Bronchial epithelial cell (primary cell): Measurements from ENCODE around the gene FAM120B. TPM values are rescaled to one million over a fixed set of nuclear protein-coding genes. Genes with fewer than 3 reads are reported as not detected.
"Not testable (repeated sequence)": the region's sequence is repeated elsewhere in the genome, so short reads cannot be mapped to it uniquely, and the experiment has no call there.

Source experiments
- DNase-seq: peaks from one replicate; pipeline ENCODE4 v3.0.0-alpha.2; 2010; ENCODE audit warnings: low read depth
- FAIRE-seq: peaks from 2 replicates; lab custom pipeline; 2011; peaks lifted over from hg19 to GRCh38; lab: Jason Lieb, UNC
- H3K27me3 ChIP-seq: 2 replicates; pipeline ENCODE4 v1.5.1; 2011; ENCODE audit warnings: low read length; ENCODE audit not compliant: control insufficient read depth, insufficient read depth
- H3K36me3 ChIP-seq: 2 replicates; pipeline ENCODE4 v1.5.1; 2011; ENCODE audit warnings: low read length; ENCODE audit not compliant: control insufficient read depth, insufficient read depth
- H3K4me3 ChIP-seq: 2 replicates; pipeline ENCODE4 v1.5.1; 2011; ENCODE audit warnings: mild to moderate bottlenecking, low read depth, low read length, control low read depth
- total RNA-seq: library from RNA; depleted of rRNA; stranded (reverse); fragments of >200 nt; gene quantifications from 2 replicates; pipeline ENCODE4 v1.2.1, GENCODE V29; 2014
- TF ChIP-seq, protein P1 (sequence below): IDR thresholded peaks from 2 replicates; pipeline ENCODE4 v1.5.1; 2011; ENCODE audit warnings: mild to moderate bottlenecking, moderate library complexity, low read length, control low read depth, inconsistent platforms; ENCODE audit not compliant: insufficient read depth, severe bottlenecking

Gene FAM120B
- total RNA-seq, 1 donor from 2014 or later: 7.1 TPM

DNA sequence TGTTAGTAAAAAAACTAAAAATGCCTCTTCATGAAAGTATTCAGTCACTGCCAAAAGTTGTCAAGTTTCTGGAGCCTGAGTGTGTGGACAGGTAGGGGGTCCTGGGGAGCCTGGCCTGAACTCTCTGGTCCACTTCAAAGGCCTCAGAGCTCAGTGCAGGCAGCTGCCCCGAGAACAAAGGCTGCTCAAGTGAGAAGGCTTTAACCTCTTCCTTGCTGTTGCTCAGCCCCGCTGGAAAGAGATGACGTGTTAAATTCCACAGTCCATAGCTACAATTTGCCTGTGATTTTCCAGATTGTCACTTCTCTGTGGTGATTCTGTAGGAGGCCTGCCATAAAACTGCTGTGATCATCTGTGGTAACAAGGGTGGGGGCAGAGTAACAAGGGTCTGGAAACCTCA lies 96.9 kb downstream of the FAM120B start:
- FAIRE-seq: no peak
- no peak overlapping the region for H3K4me3 ChIP-seq
- TF ChIP-seq, protein P1, sequence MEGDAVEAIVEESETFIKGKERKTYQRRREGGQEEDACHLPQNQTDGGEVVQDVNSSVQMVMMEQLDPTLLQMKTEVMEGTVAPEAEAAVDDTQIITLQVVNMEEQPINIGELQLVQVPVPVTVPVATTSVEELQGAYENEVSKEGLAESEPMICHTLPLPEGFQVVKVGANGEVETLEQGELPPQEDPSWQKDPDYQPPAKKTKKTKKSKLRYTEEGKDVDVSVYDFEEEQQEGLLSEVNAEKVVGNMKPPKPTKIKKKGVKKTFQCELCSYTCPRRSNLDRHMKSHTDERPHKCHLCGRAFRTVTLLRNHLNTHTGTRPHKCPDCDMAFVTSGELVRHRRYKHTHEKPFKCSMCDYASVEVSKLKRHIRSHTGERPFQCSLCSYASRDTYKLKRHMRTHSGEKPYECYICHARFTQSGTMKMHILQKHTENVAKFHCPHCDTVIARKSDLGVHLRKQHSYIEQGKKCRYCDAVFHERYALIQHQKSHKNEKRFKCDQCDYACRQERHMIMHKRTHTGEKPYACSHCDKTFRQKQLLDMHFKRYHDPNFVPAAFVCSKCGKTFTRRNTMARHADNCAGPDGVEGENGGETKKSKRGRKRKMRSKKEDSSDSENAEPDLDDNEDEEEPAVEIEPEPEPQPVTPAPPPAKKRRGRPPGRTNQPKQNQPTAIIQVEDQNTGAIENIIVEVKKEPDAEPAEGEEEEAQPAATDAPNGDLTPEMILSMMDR: no peak
- H3K36me3 ChIP-seq: peaks cover 5% of the 10 kb centered on the region
- no peak for DNase-seq
- no peaks in the 10 kb centered on the region for H3K27me3 ChIP-seq

DNA sequence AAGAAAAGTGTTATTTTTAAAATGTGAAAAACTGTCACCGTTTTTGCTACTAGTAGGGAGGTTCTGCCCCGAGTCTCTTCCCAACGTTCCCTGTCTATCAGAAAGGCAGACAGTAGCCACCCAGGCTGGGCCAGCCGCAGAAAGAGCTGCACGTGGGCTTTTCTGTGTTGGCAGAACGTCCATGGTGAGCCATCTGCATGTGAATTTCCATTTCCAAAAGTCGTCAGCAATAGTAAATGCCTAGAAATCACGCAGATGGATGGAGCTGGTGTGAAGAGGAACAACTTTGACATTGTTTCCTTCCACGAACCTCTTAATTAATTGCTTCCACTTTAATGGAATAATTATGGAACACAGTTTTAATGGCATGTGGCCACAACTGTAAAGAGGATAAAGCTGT lies 97.5 kb downstream of the FAM120B start:
- FAIRE-seq: no peak
- TF ChIP-seq, protein P1: no peak
- Histone ChIP-seq H3K27me3 (no peaks in the 10 kb centered on the region), H3K36me3 (peaks cover 5% of the 10 kb centered on the region), H3K4me3 (no peak overlapping the region)
- DNase-seq: no peak

DNA sequence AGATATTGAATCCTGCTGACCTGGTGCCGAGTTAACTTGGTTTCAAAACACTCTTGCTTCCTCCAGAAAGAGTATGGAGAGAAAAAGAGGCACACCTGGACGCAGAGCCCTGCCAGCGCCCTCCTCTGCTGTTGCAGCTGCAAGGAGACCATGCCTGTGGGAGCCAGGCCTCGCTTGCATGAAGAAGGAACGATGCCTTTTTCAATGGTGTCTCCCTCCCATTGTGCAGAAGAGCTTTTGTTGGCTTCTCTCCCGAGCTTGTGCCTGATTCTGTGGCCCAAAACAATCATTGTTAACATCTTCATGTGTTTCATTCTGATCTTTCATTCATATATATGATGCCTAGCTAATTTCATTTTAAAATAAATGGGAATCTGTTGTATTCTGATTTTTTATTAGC lies 98.1 kb downstream of the FAM120B start:
- Histone ChIP-seq H3K27me3 (no peaks in the 10 kb centered on the region), H3K36me3 (peaks cover 5% of the 10 kb centered on the region), H3K4me3 (no peak overlapping the region)
- FAIRE-seq (no peak), DNase-seq (no peak)
- TF ChIP-seq, protein P1: no peak

DNA sequence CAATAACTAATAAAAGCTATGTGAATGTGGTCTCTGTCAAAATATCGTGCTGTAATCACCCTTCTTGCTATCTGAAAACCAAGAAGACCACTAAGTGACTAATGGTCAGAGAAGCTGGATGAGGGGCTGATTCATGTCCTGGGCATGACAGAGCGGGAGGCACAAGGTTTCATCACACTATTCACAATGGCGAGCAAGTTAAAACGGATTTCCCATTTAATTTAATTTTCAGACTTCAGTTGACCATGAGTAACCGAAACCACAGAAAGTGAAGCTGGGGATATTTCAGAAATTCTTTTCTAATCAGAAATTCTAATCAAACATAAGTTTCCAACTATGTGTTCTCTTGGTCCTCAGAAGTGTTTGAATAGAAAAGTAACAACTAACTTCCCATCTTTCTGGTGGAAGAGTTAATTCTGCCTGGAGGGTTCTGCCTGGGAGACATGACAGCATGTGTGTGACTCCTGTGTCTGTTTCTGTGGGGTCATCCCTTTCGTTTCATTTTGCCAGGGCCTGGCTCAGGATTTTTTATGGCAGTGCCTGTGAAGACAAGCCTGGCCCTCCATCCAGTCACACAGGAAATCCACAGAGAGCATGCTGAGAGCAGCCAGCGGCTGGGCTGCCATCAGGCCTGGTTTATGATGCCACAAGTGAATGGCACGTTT lies 98.9 kb downstream of the FAM120B start:
- DNase-seq (peak; percentile 98), FAIRE-seq (peak; percentile 90)
- peaks cover 5% of the 10 kb centered on the region for H3K36me3 ChIP-seq
- TF ChIP-seq, protein P1: no peak
- no peak overlapping the region for H3K4me3 ChIP-seq
- H3K27me3 ChIP-seq: no peaks in the 10 kb centered on the region

DNA sequence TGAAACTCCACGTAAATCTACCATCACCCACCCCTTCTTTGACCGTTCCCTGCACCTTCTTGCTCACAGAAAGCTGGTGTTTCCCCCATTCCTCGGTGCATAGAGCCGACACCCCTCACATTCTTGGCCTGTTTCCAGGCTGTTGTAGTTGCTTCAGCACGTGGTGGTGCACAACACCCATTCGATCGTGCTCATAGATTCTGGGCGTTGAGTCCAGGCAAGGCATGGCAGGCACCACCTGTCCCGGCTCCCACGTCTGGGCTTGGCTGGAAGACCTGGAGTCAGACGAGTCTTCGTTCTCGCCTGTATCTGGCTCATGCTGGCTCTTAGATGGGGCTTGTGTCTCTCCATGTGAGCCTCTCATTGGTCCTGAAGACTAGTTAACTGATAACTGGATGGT lies 100.6 kb downstream of the FAM120B start:
- FAIRE-seq (no peak), DNase-seq (no peak)
- TF ChIP-seq, protein P1: no peak
- Histone ChIP-seq H3K36me3 (peaks cover 4% of the 10 kb centered on the region), H3K4me3 (no peak overlapping the region), H3K27me3 (no peaks in the 10 kb centered on the region)

DNA sequence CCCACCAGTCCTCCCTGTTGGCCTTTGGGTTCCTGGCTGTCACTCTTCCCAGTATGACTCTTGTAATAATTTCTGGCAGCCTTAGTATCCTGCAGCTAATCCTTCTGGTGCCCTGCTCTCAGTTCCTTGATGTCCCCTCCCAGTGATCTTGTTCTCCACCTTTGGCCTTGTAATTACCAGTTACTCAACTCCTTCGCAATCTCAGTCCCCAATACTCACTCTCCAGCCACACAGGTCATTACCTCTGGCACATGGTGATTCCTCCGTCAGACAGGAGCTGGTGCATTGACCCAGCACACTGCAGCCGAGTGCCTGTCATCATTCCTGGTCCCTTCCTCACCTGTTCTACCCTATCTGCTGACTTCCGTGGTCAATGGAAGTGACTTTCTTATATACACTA lies 101.4 kb downstream of the FAM120B start:
- Histone ChIP-seq H3K4me3 (no peak overlapping the region), H3K27me3 (no peaks in the 10 kb centered on the region), H3K36me3 (peaks cover 3% of the 10 kb centered on the region)
- peak; percentile 92 for FAIRE-seq
- TF ChIP-seq, protein P1: no peak
- no peak for DNase-seq

DNA sequence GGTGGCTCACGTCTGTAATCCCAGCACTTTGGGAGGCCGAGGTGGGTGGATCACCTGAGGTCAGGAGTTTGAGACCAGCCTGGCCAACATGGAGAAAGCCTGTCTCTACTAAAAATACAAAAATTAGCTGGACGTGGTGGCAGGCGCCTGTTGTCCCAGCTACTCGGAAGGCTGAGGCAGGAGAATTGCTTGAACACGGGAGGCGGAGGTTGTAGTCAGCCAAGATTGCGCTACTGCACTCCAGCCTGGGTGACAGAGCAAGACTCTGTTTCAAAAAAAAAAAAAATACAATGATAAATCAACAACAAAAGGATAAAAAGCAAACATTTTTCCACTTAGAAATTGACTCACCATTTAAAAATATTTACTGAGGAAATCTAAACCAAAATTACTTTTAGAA lies 103.2 kb downstream of the FAM120B start:
- H3K4me3 ChIP-seq, DNase-seq, FAIRE-seq: not testable (repeated sequence)

More for the DNA sequence above, 103.2 kb downstream of the FAM120B start:
- not testable (repeated sequence) for H3K36me3 ChIP-seq, H3K27me3 ChIP-seq
